ENCODE measurements around the gene NAGLU.

Gene NAGLU

GRCh38 chr17:42564815-42565522, 28.9 kb downstream of the NAGLU start:
- DNase-seq (ENCODE audit: low read depth in 2 of 2) = no peak

GRCh38 chr17:42565523-42566214, 29.6 kb downstream of the NAGLU start:
- DNase-seq (ENCODE audit: low read depth in 2 of 2) = no peak

- DNase-seq (ENCODE audit: low read depth in 2 of 2) = no peak
Observed at GRCh38 chr17:42566215-42566882, 30.3 kb downstream of the NAGLU start.

- DNase-seq (ENCODE audit: low read depth in 2 of 2) = peak; percentile 85 to 89
Observed at GRCh38 chr17:42566883-42567573, 31.0 kb downstream of the NAGLU start, which contains the start of gene MLX. MLX (plus strand) TSS chr17:42567100; CDS start chr17:42567125, 25 bp downstream.

- DNase-seq (ENCODE audit: low read depth in 2 of 2) = no peak
Observed at GRCh38 chr17:42568341-42569111, 32.5 kb downstream of the NAGLU start.

- no peak for DNase-seq (ENCODE audit: low read depth in 2 of 2)
Observed at GRCh38 chr17:42571435-42572225, 35.6 kb downstream of the NAGLU start.

GRCh38 chr17:42573095-42573494, 37.1 kb downstream of the NAGLU start:
- no peak for DNase-seq (ENCODE audit: low read depth in 2 of 2)

- DNase-seq (ENCODE audit: low read depth in 2 of 2) = no peak
Observed at GRCh38 chr17:42574463-42574862, 38.4 kb downstream of the NAGLU start.

- no peak for DNase-seq (ENCODE audit: low read depth in 2 of 2)
Observed at GRCh38 chr17:42577140-42577531, 41.1 kb downstream of the NAGLU start.

GRCh38 chr17:42577532-42578281, 41.7 kb downstream of the NAGLU start, which contains the start of gene PSMC3IP:
PSMC3IP (minus strand) TSS chr17:42577729; CDS start chr17:42577686, 43 bp downstream.
- peak; percentile 82 to 92 for DNase-seq (ENCODE audit: low read depth in 2 of 2)

GRCh38 chr17:42578282-42578869, 42.3 kb downstream of the NAGLU start:
- DNase-seq (ENCODE audit: low read depth in 2 of 2) = peak; percentile 51 to 65

GRCh38 chr17:42579794-42580551, 43.9 kb downstream of the NAGLU start:
- DNase-seq (ENCODE audit: low read depth in 2 of 2) = no peak

- DNase-seq (ENCODE audit: low read depth in 2 of 2) = no peak
Observed at GRCh38 chr17:42581744-42582270, 45.8 kb downstream of the NAGLU start.

GRCh38 chr17:42584880-42585279, 48.8 kb downstream of the NAGLU start:
- DNase-seq (ENCODE audit: low read depth in 2 of 2) = no peak

GRCh38 chr17:42585353-42585752, 49.3 kb downstream of the NAGLU start:
- no peak for DNase-seq (ENCODE audit: low read depth in 2 of 2)

GRCh38 chr17:42586514-42587230, 50.6 kb downstream of the NAGLU start:
- no peak for DNase-seq (ENCODE audit: low read depth in 2 of 2)

GRCh38 chr17:42590886-42591285, 54.8 kb downstream of the NAGLU start:
- DNase-seq (ENCODE audit: low read depth in 2 of 2) = no peak

GRCh38 chr17:42591411-42591810, 55.4 kb downstream of the NAGLU start:
- DNase-seq (ENCODE audit: low read depth in 2 of 2) = no peak
